GM19023 (cell line): ENCODE data around the gene SELENOI.

Experiments used
- ATAC-seq: cut with Tn5 transposase; IDR thresholded peaks from one replicate; pipeline ENCODE4 v1.9.1; 2021; ENCODE audit warnings: mild to moderate bottlenecking, moderate library complexity; ENCODE audit not compliant: unreplicated experiment

SELENOI gene

GRCh38 chr2:26401739-26402541 is 56.0 kb downstream of the SELENOI start, which contains the start of gene DRC1:
Gene DRC1, plus strand, starts transcription at chr2:26401920. Its CDS starts 70 bp downstream, at chr2:26401990.
- ATAC-seq: no peak

DNA sequence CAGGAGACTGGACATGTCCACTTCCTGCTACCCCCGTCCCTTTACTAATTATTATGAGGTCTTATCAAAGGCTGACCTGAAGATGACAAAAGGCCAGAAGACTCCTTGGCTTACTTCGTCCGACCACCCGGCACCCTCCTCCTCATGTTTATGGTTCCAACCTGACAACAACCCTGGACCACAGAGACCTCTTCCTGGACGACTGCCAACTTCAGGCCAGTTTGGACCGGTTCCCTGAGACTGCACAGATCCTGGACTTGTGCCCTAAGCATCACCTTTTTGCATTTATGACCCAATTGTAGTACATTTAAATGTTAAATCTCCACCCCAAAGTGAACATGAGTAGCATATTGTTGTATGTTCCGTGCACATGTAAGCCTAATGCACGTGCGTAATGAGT is 61.6 kb downstream of the SELENOI start:
- no peak for ATAC-seq

DNA sequence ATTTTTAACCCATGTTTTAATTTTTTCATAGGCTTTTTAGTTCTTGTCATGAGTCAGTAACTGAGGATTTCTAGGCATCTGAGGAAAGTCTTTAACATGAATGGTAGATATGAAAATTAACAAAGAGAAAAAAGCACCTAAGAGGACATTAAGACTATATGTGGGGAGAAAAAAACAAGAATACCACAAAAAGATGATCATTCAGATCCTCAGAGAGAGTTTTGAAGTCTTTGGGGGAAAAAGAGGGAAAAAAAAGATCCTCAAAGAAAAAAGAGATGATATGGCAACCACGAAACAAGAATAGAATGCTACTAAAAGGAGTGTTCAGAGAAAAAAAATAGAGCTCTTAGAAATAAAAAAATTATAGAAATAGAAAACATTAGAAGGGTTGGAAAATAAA is 63.8 kb downstream of the SELENOI start:
- ATAC-seq: no peak

DNA sequence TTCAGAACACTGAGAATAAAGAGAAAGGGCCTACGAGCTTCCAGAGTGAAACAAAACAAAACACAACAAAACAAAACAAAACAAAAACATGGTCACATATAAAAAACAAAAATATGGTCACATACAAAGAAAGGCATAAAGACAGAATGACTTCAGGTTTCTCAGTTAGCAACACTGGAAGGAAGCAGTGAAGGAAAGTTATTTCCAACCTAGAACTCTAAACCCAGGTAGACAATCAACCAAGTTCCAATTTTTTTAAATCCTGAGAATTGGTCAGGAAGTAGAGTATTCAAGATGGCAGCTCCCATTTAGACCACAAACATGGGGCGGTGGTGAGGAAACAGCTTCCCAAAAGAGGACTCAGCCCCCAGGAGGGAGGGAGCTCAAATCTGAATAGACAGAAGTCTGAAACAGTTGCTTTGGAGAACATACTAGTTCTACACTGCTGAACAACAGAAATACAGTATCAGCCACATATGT is 64.9 kb downstream of the SELENOI start:
- ATAC-seq: no peak

- ATAC-seq: no peak
These were observed 65.5 kb downstream of the SELENOI start for GRCh38 chr2:26411419-26411818.

DNA sequence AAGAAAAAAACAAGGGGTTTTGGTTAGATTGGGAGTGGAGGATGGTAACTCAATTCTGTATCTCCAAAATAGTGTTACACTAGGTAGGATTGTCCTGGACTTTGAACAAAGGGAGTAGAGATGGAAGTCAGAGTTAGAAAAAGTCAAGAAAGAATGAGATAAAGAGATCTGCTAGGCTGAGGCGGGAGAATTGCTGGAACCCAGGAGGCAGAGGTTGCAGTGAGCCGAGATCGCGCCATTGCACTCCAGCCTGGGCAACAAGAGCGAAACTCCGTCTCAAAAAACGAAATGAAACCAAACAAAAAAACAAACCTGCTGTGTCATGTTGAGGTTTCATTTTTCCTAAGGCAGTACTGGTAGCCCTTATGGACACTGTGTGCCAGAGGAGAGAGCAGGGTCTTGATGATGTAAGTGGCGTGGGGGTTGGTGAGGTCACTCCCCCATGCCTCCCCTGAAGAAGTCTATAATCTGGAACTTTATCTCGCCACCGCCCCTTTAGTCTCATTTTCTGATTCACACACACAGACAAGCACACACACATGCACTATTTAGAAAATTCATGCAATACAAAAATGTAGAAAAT is 66.2 kb downstream of the SELENOI start:
- no peak for ATAC-seq

- ATAC-seq: no peak
These were observed 68.4 kb downstream of the SELENOI start for GRCh38 chr2:26414311-26414710.

DNA sequence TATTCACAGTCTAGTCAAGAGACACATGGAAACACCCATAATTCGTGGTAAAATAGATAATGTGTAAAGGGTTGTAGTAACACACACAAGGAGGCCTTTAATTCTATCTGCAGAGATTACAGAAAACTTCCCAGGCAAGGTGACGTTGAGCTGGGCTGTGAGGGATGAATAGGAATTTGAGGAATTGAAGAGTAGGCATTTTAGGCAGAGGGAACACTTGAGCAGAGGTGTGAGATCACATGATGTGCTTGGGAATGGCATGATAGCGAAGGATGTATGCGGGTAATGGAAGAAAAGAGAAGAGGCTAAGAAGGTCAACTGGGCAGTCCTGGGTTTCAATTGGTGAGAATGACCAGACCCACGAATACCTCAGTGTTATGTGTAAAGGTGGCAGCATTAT is 76.0 kb downstream of the SELENOI start:
- ATAC-seq: no peak

- ATAC-seq: no peak
These were observed 77.1 kb downstream of the SELENOI start for GRCh38 chr2:26422947-26423629.

DNA sequence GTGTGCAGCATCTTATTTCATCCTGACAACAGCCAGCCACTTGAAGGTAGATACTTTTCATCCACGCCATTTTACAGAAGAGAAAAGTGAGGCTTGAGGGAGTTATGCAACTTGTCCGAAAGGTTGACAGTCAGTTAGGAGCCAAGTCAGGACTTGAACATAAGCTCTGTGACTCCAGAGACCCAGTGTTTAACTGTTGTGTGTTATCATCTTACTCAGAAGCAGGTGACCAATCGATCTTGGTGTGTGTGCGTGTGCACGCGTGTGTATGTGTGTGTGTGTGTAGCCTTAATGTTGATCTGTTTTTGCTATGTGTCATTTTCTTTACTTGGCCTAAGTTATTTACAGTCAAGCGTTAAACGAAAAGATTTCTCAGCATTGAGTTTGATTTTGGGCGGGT is 77.8 kb downstream of the SELENOI start:
- ATAC-seq: no peak

DNA sequence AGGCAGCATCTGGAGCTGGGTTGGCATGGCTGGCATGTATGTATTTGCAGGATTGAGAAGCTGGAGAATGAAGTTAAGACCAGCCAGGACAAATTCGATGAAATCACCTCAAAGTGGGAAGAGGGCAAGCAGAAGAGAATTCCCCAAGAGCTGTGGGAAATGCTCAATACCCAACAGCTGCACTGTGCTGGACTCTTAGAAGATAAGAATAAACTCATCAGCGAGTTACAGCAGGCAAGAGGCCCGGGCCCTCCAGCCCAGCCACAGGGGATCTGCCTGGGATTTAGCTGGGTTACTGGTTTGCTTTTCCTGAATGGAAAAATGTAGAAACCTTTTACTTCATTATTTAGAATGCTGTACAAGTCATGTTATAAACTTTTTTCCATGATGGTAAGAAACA is 78.3 kb downstream of the SELENOI start:
- ATAC-seq: no peak

DNA sequence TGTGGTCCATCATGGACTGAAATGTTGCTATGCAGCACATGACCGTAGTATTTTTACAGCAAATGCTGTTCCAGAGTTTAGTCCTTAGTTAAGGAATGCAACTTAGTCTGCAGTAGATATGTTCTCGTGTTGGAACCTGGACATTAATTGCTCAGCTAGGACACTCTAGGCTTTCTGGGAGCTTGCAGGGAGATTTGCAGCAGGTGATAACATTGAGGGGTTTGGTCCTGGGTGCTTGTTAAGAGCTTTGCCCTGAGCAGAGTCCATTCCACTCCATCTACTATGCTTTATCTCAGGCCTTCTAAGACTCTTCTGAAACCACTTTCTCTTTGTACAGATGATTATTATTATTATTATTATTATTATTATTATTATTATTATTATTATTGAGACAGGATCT is 82.9 kb downstream of the SELENOI start:
- no peak for ATAC-seq

- no peak for ATAC-seq
These were observed 84.0 kb downstream of the SELENOI start for GRCh38 chr2:26429779-26430578.

- ATAC-seq: no peak
These were observed 84.9 kb downstream of the SELENOI start for GRCh38 chr2:26430826-26431225.

GRCh38 chr2:26432363-26432762 is 86.4 kb downstream of the SELENOI start:
- ATAC-seq: no peak

GRCh38 chr2:26432859-26433258 is 86.9 kb downstream of the SELENOI start:
- no peak for ATAC-seq

GRCh38 chr2:26435106-26435505 is 89.2 kb downstream of the SELENOI start:
- no peak for ATAC-seq

DNA sequence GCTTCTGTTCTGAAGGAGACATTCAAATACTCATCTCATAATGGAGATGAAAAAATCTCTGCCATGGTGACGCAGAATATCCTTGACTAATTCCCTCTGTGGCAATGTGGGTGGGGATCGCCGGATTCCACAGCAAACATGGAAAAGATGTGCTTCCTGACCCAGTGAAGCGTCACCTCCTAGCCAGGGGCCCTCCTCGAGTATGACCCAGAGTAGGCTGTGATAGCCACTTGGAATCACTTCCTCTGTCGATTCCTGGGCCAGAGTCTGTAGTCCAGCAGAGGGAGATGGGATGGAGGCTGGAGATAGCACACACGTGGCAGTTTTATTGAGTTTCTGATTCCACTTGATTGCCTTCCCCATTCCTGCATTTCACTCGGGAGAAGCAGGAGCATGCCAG is 92.6 kb downstream of the SELENOI start:
- no peak for ATAC-seq

DNA sequence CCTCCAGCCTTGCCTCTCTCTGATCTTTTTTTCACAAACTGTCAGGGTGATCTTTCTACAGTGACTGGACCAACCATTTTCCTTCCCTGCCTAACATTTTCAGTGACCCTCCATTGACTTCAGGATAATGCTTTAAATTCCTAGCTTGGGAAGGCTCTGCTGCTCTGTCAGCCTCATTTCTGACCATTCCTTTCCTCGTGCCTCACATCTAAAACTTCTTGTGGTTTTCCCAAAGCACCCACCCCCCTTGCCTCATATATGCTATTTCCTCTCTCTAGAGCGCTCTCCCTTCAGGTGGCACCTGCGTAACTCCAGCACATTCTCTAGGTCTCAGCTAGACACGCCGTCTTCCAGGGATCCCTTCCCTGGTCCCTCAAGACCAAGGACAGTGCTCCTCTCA is 93.0 kb downstream of the SELENOI start:
- no peak for ATAC-seq

- no peak for ATAC-seq
These were observed 96.4 kb downstream of the SELENOI start for GRCh38 chr2:26442301-26442700.

GRCh38 chr2:26442707-26443106 is 96.8 kb downstream of the SELENOI start:
- ATAC-seq: no peak
